Kidney epithelial cell (primary cell): ENCODE data around the gene RAI14. TPM values are rescaled to one million over a fixed set of nuclear protein-coding genes. Genes with fewer than 3 reads are reported as not detected.
"Not testable (repeated sequence)": the region's sequence is repeated elsewhere in the genome, so short reads cannot be mapped to it uniquely, and the experiment has no call there.

Experiments
- DNase-seq: peaks from one replicate; pipeline ENCODE4 v3.0.0-alpha.2; 2010; ENCODE audit warnings: low read depth
- H3K27me3 ChIP-seq: 2 replicates; pipeline ENCODE4 v1.6.0; 2011; ENCODE audit warnings: low read length; ENCODE audit not compliant: control insufficient read depth, insufficient read depth
- H3K36me3 ChIP-seq: 2 replicates; pipeline ENCODE4 v1.5.1; 2011; ENCODE audit warnings: low read length; ENCODE audit not compliant: control insufficient read depth, insufficient read depth
- H3K4me3 ChIP-seq: 2 replicates; pipeline ENCODE4 v1.5.1; 2011; ENCODE audit warnings: low read depth, mild to moderate bottlenecking, control low read depth, low read length
- total RNA-seq: library from RNA; depleted of rRNA; stranded (reverse); fragments of >200 nt; gene quantifications from 2 replicates; pipeline ENCODE4 v1.2.3, GENCODE V29; 2015
- TF ChIP-seq, protein P1 (sequence below): IDR thresholded peaks from 2 replicates; pipeline ENCODE4 v1.5.1; 2011; ENCODE audit warnings: mild to moderate bottlenecking, moderate library complexity, low read length, control low read depth, inconsistent platforms; ENCODE audit not compliant: insufficient read depth, poor library complexity, severe bottlenecking

RAI14 gene
- total RNA-seq, 1 donor from 2014 or later = 116 TPM

GRCh38 chr5:34717426-34718327 lies 61.5 kb downstream of the RAI14 start:
- Histone ChIP-seq H3K4me3 (no peak overlapping the region), H3K36me3 (no peaks in the 10 kb centered on the region), H3K27me3 (no peaks in the 10 kb centered on the region)
- TF ChIP-seq, protein P1, sequence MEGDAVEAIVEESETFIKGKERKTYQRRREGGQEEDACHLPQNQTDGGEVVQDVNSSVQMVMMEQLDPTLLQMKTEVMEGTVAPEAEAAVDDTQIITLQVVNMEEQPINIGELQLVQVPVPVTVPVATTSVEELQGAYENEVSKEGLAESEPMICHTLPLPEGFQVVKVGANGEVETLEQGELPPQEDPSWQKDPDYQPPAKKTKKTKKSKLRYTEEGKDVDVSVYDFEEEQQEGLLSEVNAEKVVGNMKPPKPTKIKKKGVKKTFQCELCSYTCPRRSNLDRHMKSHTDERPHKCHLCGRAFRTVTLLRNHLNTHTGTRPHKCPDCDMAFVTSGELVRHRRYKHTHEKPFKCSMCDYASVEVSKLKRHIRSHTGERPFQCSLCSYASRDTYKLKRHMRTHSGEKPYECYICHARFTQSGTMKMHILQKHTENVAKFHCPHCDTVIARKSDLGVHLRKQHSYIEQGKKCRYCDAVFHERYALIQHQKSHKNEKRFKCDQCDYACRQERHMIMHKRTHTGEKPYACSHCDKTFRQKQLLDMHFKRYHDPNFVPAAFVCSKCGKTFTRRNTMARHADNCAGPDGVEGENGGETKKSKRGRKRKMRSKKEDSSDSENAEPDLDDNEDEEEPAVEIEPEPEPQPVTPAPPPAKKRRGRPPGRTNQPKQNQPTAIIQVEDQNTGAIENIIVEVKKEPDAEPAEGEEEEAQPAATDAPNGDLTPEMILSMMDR = no peak
- DNase-seq = peak; percentile 100

- H3K27me3 ChIP-seq = no peaks in the 10 kb centered on the region
- no peaks in the 10 kb centered on the region for H3K36me3 ChIP-seq
- TF ChIP-seq, protein P1 = no peak
- no peak overlapping the region for H3K4me3 ChIP-seq
- no peak for DNase-seq
Measured at GRCh38 chr5:34718516-34718915, 62.4 kb downstream of the RAI14 start.

DNA sequence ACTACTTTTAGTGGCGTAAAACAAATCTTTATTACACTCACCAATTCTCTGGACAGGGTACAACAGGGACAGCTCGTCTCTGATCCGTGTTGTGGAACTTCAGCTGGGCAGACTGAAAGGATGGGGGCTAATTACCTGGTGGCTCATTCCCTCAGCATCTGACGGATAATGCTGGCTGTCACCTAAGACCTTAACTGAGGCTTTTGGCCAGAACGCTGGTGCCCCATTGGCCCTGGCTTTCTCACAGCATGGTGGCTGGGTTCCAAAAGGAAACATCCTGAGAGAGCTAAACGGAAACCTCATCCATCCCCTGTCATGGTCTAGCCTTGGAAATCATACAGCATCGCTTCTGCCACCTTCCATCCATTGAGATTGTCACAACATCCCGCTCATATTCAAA lies 62.9 kb downstream of the RAI14 start:
- TF ChIP-seq, protein P1 = no peak

GRCh38 chr5:34721327-34721726 lies 65.2 kb downstream of the RAI14 start:
- Histone ChIP-seq H3K4me3 (no peak overlapping the region), H3K27me3 (no peaks in the 10 kb centered on the region), H3K36me3 (no peaks in the 10 kb centered on the region)
- DNase-seq = no peak
- TF ChIP-seq, protein P1 = no peak

More for the DNA sequence above, 62.9 kb downstream of the RAI14 start:
- Histone ChIP-seq H3K4me3 (no peak overlapping the region), H3K36me3 (no peaks in the 10 kb centered on the region), H3K27me3 (no peaks in the 10 kb centered on the region)
- no peak for DNase-seq

DNA sequence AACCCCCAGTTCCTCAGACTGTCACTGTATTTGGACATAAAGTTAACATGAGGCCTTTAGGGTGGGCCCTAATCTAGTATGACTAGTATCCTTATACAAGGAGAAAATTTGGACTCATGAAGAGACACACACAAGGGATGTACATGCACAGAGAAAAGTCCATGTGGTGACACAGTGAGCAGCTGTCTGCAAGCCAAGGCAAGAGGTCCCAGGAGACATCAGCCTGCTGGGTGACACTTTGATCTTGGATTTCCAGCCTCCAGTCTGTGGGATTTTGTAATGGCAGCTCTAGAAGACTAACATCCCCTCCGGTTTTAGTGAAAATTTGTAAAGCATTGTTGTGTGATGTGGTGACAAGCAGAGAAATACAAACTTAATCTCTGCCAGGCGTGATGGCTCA lies 66.1 kb downstream of the RAI14 start:
- Histone ChIP-seq H3K4me3 (no peak overlapping the region), H3K27me3 (no peaks in the 10 kb centered on the region), H3K36me3 (no peaks in the 10 kb centered on the region)
- TF ChIP-seq, protein P1 = no peak
- DNase-seq = no peak

DNA sequence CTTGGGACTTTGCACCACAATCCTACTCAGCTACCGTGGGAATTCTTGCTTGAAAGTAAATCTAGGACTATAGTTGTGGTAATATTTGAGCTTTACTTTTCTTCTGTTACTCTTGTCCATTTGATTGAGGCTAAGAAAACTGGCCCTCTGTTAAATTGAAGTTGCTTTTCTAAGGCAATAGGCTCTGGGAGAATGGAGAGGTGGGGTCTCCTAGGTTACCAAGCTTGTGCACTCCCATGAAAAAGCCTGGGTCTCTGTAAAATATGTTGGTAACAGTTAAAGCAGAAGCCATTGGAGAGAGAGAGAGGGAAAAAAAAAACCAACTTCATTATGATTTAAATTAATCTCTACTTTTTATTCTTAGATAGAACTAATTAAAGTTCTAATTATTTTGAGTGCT lies 68.6 kb downstream of the RAI14 start:
- Histone ChIP-seq H3K4me3 (no peak overlapping the region), H3K27me3 (no peaks in the 10 kb centered on the region), H3K36me3 (no peaks in the 10 kb centered on the region)
- DNase-seq = no peak
- TF ChIP-seq, protein P1 = no peak

- not testable (repeated sequence) for DNase-seq, H3K4me3 ChIP-seq, H3K36me3 ChIP-seq, H3K27me3 ChIP-seq
Measured at GRCh38 chr5:34727166-34727749, 71.1 kb downstream of the RAI14 start.
